ENCODE data around the gene MTM1.

Gene MTM1

DNA sequence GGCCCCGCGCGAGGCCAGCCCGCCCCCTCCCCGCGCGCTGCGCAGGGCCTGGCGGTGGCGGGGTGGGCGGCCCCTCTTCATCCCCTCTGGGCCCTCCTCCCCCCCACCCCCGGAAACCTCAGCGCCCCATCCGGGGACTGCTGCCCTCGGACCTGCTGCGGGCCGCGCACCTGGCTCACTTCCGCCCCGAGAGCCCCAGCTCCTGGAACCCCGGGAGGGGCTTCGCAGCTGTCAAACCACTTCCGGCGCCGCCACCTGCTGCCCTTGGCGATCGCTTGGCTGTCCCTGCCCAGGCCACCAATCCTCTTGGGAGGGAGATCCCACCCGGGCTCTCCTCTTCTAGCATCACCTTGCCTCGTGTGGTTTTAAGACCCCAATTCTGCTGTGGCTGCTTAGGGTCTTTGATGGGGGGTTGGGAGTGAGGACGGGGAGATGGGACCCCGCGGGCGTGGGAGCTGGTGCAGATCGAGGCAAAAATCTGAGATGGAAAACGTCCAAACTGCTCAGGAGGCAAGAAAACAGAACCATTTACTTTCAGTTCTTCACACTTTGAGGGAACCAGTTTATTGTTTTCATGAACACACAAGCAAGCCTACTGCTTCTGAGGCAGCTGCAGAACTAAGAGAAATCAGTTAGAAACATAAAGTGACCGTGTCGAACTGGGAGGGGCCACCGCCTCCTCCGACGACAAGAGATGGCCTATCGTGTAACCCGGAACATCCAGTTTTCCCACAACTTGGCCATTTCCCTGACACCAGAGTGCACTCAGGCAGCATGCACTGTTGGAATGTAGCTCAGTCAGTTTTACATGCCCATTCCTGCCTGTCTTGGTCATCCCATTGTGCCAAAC lies 125.5 kb downstream of the MTM1 start:
- TF ChIP-seq PPARA (CRISPR knock-in tag; IDR thresholded peaks at IDR 0.05; ENCODE audit: borderline replicate concordance) (no peak), ISL1 (CRISPR knock-in tag; IDR thresholded peaks at IDR 0.05) (no peak), CSDC2 (CRISPR knock-in tag; IDR thresholded peaks at IDR 0.05) (no peak), BACH2 (CRISPR knock-in tag; IDR thresholded peaks at IDR 0.05; ENCODE audit: borderline replicate concordance) (no peak), ZFP30 (CRISPR knock-in tag; IDR thresholded peaks at IDR 0.05) (no peak), PATZ1 (CRISPR knock-in tag; IDR thresholded peaks at IDR 0.05; ENCODE audit: borderline replicate concordance) (no peak), GLIS3 (CRISPR knock-in tag; IDR thresholded peaks at IDR 0.05) (no peak), RARB (CRISPR knock-in tag; IDR thresholded peaks at IDR 0.05) (no peak), TCF4 (CRISPR knock-in tag; IDR thresholded peaks at IDR 0.05; ENCODE audit: borderline replicate concordance) (no peak), SNAI2 (CRISPR knock-in tag; IDR thresholded peaks at IDR 0.05) (no peak), CREB5 (CRISPR knock-in tag; IDR thresholded peaks at IDR 0.05; ENCODE audit: low read depth) (no peak), ZC3H10 (CRISPR knock-in tag; IDR thresholded peaks at IDR 0.05) (no peak), ESRRG (CRISPR knock-in tag; IDR thresholded peaks at IDR 0.05) (no peak), ARNTL (CRISPR knock-in tag; IDR thresholded peaks at IDR 0.05; ENCODE audit: borderline replicate concordance, low read depth) (no peak), ZNF565 (CRISPR knock-in tag; conservative IDR thresholded peaks at IDR 0.05; ENCODE audit: low read depth) (no peak)
- TF ChIP-seq, protein P1, sequence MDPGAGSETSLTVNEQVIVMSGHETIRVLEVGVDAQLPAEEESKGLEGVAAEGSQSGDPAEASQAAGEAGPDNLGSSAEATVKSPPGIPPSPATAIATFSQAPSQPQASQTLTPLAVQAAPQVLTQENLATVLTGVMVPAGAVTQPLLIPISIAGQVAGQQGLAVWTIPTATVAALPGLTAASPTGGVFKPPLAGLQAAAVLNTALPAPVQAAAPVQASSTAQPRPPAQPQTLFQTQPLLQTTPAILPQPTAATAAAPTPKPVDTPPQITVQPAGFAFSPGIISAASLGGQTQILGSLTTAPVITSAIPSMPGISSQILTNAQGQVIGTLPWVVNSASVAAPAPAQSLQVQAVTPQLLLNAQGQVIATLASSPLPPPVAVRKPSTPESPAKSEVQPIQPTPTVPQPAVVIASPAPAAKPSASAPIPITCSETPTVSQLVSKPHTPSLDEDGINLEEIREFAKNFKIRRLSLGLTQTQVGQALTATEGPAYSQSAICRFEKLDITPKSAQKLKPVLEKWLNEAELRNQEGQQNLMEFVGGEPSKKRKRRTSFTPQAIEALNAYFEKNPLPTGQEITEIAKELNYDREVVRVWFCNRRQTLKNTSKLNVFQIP (CRISPR knock-in tag; IDR thresholded peaks at IDR 0.05; ENCODE audit: borderline replicate concordance, low read depth) = no peak
- TF ChIP-seq, protein P2, sequence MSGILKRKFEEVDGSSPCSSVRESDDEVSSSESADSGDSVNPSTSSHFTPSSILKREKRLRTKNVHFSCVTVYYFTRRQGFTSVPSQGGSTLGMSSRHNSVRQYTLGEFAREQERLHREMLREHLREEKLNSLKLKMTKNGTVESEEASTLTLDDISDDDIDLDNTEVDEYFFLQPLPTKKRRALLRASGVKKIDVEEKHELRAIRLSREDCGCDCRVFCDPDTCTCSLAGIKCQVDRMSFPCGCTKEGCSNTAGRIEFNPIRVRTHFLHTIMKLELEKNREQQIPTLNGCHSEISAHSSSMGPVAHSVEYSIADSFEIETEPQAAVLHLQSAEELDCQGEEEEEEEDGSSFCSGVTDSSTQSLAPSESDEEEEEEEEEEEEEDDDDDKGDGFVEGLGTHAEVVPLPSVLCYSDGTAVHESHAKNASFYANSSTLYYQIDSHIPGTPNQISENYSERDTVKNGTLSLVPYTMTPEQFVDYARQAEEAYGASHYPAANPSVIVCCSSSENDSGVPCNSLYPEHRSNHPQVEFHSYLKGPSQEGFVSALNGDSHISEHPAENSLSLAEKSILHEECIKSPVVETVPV (CRISPR knock-in tag; IDR thresholded peaks at IDR 0.05) = no peak
- peak; percentile 45 for ATAC-seq

DNA sequence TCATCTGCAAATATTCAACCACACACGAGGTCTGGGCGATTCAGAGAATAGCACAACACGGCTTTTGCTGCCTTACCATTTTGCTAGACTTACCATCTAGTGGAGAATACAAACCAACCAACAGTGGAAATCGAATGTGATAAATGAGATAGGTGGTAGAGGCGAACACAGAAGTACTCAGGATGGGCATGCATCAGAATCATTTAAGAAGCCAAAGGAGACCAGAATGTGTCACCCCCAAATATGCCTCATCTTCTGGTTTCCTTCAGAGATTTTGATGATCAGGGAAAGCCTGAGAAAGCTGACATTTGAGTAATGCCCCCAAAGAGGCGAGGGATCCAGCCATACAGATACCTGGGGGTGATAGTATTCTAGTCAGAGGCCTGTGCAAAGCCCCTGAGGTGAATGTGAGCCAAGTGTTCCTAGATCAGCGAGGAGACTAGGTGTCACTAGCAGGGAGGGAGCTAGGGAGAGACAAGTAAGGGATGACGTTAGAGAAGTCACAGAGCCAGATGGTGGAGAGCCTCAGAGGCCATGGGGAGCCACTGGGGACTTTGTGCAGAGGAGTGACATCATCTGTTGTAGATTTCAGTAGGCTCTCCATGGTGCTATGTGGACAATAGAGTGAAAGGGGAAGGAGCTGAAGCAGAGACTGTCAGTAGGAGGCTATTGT lies 126.5 kb downstream of the MTM1 start:
- no peak for ATAC-seq
- TF ChIP-seq ZFP3 (CRISPR knock-in tag; IDR thresholded peaks at IDR 0.05) (no peak), ZNF70 (CRISPR knock-in tag; IDR thresholded peaks at IDR 0.05) (no peak), ZNF8 (CRISPR knock-in tag; IDR thresholded peaks at IDR 0.05) (no peak), BACH2 (CRISPR knock-in tag; IDR thresholded peaks at IDR 0.05; ENCODE audit: borderline replicate concordance) (no peak), ARNTL (CRISPR knock-in tag; IDR thresholded peaks at IDR 0.05; ENCODE audit: borderline replicate concordance, low read depth) (no peak), OSR1 (CRISPR knock-in tag; IDR thresholded peaks at IDR 0.05) (no peak), SNAI2 (CRISPR knock-in tag; IDR thresholded peaks at IDR 0.05) (no peak), ZC3H10 (CRISPR knock-in tag; IDR thresholded peaks at IDR 0.05) (no peak)

DNA sequence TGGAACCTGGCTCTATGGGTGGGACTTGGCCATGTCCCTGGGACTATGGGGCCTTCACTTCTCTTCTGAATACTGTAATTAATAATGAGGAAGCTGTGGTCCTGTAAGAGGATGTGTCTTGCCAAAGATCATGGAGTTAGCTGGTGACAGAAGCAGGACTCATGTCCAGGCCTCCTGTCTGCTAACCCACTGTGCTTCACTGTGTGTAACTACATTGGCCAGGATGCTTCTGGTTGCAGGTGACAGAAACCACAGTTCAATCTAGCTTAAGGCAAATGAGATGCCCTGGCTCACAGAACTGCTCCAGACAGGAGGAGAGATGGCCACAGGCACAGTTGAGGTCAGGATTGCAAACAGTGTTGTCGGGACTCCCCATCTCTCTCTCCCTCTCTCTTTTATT lies 127.9 kb downstream of the MTM1 start:
- no peak for TF ChIP-seq ZFP3 (CRISPR knock-in tag; IDR thresholded peaks at IDR 0.05)
- no peak for TF ChIP-seq PATZ1 (CRISPR knock-in tag; IDR thresholded peaks at IDR 0.05; ENCODE audit: borderline replicate concordance)
- no peak for TF ChIP-seq ISL1 (CRISPR knock-in tag; IDR thresholded peaks at IDR 0.05)
- no peak for TF ChIP-seq PPARA (CRISPR knock-in tag; IDR thresholded peaks at IDR 0.05; ENCODE audit: borderline replicate concordance)
- no peak for TF ChIP-seq ESRRG (CRISPR knock-in tag; IDR thresholded peaks at IDR 0.05)
- TF ChIP-seq ZNF8 (CRISPR knock-in tag; IDR thresholded peaks at IDR 0.05) = no peak
- TF ChIP-seq, protein P1 (CRISPR knock-in tag; IDR thresholded peaks at IDR 0.05; ENCODE audit: borderline replicate concordance, low read depth) = no peak
- TF ChIP-seq ZNF565 (CRISPR knock-in tag; conservative IDR thresholded peaks at IDR 0.05; ENCODE audit: low read depth) = no peak
- TF ChIP-seq OSR1 (CRISPR knock-in tag; IDR thresholded peaks at IDR 0.05) = no peak
- no peak for TF ChIP-seq TOX (CRISPR knock-in tag; IDR thresholded peaks at IDR 0.05; ENCODE audit: borderline replicate concordance)
- ATAC-seq = no peak
